Loucy (cell line): ENCODE measurements around the gene IL23A.
A peak's percentile ranks its signal among the peaks of the same experiment; 100 is the strongest.
"Not testable (repeated sequence)": the region's sequence is repeated elsewhere in the genome, so short reads cannot be mapped to it uniquely, and the experiment has no call there.

Source experiments
- H2AFZ ChIP-seq: fragments of 200-600 bp; sonication (generic); 2 replicates; pipeline ENCODE4 v1.6.0; 2016; ENCODE audit warnings: antibody characterized with exemption, mild to moderate bottlenecking, low read length, moderate library complexity
- H3F3A ChIP-seq: fragments of 200-600 bp; 2 replicates; pipeline ENCODE4 v1.6.0; 2016; ENCODE audit warnings: antibody characterized with exemption, low read depth, mild to moderate bottlenecking
- H3K27me3 ChIP-seq: fragments of 200-600 bp; sonication (generic); 2 replicates; pipeline ENCODE4 v1.6.1; 2014; ENCODE audit warnings: low read length, mild to moderate bottlenecking; ENCODE audit not compliant: insufficient read depth, poor library complexity, severe bottlenecking
- H3K36me3 ChIP-seq: fragments of 200-600 bp; sonication (generic); 2 replicates; pipeline ENCODE4 v1.6.1; 2016; ENCODE audit warnings: low read length; ENCODE audit not compliant: insufficient read depth
- H3K4me1 ChIP-seq: fragments of 200-600 bp; sonication (generic); 2 replicates; pipeline ENCODE4 v1.5.1; 2014; ENCODE audit warnings: low read length, mild to moderate bottlenecking; ENCODE audit not compliant: insufficient read depth, poor library complexity, severe bottlenecking
- H3K4me2 ChIP-seq: fragments of 200-600 bp; sonication (generic); 2 replicates; pipeline ENCODE4 v1.6.0; 2014; ENCODE audit warnings: antibody characterized with exemption, low read length, low read depth, mild to moderate bottlenecking; ENCODE audit not compliant: poor library complexity, severe bottlenecking
- H3K4me3 ChIP-seq: fragments of 200-600 bp; sonication (generic); 2 replicates; pipeline ENCODE4 v1.5.1; 2014; ENCODE audit warnings: low read length, mild to moderate bottlenecking, mixed read lengths; ENCODE audit not compliant: poor library complexity, severe bottlenecking
- H3K79me2 ChIP-seq: fragments of 200-600 bp; sonication (generic); 2 replicates; pipeline ENCODE4 v1.6.1; 2014; ENCODE audit warnings: low read length; ENCODE audit not compliant: insufficient read depth
- H3K9ac ChIP-seq: fragments of 200-600 bp; sonication (generic); 2 replicates; pipeline ENCODE4 v1.6.0; 2014; ENCODE audit warnings: mild to moderate bottlenecking, low read depth, low read length, moderate library complexity; ENCODE audit not compliant: poor library complexity, severe bottlenecking
- H3K9me2 ChIP-seq: fragments of 200-600 bp; sonication (generic); replicated peaks from 2 replicates; pipeline ENCODE4 v1.6.1; 2016; ENCODE audit warnings: low read depth, low read length, mixed read lengths
- H3K9me3 ChIP-seq: fragments of 200-600 bp; sonication (generic); 2 replicates; pipeline ENCODE4 v1.6.1; 2014; ENCODE audit warnings: mild to moderate bottlenecking, antibody characterized with exemption, low read length, low read depth; ENCODE audit not compliant: insufficient read depth
- H4K20me1 ChIP-seq: fragments of 200-600 bp; sonication (generic); 2 replicates; pipeline ENCODE4 v1.6.0; 2014; ENCODE audit warnings: antibody characterized with exemption, low read length, mild to moderate bottlenecking; ENCODE audit not compliant: insufficient read depth, poor library complexity, severe bottlenecking
- CTCF ChIP-seq: fragments of 200-600 bp; sonication (generic); conservative IDR thresholded peaks from 2 replicates; pipeline ENCODE4 v1.5.1; 2014; ENCODE audit warnings: mild to moderate bottlenecking, antibody characterized with exemption, low read length
- EZH2phosphoT487 ChIP-seq: fragments of 200-600 bp; IDR thresholded peaks from 2 replicates; pipeline ENCODE4 v1.6.1; 2018; ENCODE audit warnings: antibody characterized with exemption, mild to moderate bottlenecking, moderate library complexity, borderline replicate concordance

Gene IL23A

GRCh38 chr12:56334490-56334793 lies 4.2 kb upstream of the IL23A start:
- peak overlapping the region; percentile 94 for H3K4me2 ChIP-seq
- H2AFZ ChIP-seq: peak overlapping the region; percentile 57; the same call in 1 of the 2 replicates
- no peaks in the 10 kb centered on the region for H3K9me3 ChIP-seq
- no peaks in the 10 kb centered on the region for H3K9me2 ChIP-seq
- H3K27me3 ChIP-seq: no peaks in the 10 kb centered on the region
- peak overlapping the region; percentile 98 for H3K4me3 ChIP-seq
- H3K9ac ChIP-seq: peak overlapping the region; percentile 99
- H3K36me3 ChIP-seq: no peaks in the 10 kb centered on the region
- no peak for TF ChIP-seq CTCF
- no peak for TF ChIP-seq EZH2phosphoT487
- peaks cover 23% of the 10 kb centered on the region for H3K4me1 ChIP-seq
- H3K79me2 ChIP-seq: peaks cover 21% of the 10 kb centered on the region
- H3F3A ChIP-seq: no peaks in the 10 kb centered on the region
- no peaks in the 10 kb centered on the region for H4K20me1 ChIP-seq

- not testable (repeated sequence) for H4K20me1 ChIP-seq, H2AFZ ChIP-seq, H3K36me3 ChIP-seq, H3K9me3 ChIP-seq, H3K4me3 ChIP-seq, H3K4me2 ChIP-seq, H3K9me2 ChIP-seq, H3K9ac ChIP-seq, H3K27me3 ChIP-seq, H3F3A ChIP-seq
- H3K4me1 ChIP-seq: peaks cover 23% of the 10 kb centered on the region
- peaks cover 21% of the 10 kb centered on the region for H3K79me2 ChIP-seq
Measured at GRCh38 chr12:56335527-56335926, 3.2 kb upstream of the IL23A start.

- Histone ChIP-seq H3K9ac (no peak overlapping the region), H3K4me2 (no peak overlapping the region), H3K4me1 (peaks cover 23% of the 10 kb centered on the region), H2AFZ (no peak overlapping the region), H3K9me3 (no peaks in the 10 kb centered on the region), H3K79me2 (peaks cover 21% of the 10 kb centered on the region), H4K20me1 (no peaks in the 10 kb centered on the region), H3K9me2 (no peaks in the 10 kb centered on the region), H3K4me3 (no peak overlapping the region), H3K27me3 (no peaks in the 10 kb centered on the region), H3F3A (no peaks in the 10 kb centered on the region), H3K36me3 (no peaks in the 10 kb centered on the region)
- TF ChIP-seq CTCF (no peak), EZH2phosphoT487 (no peak)
Measured at GRCh38 chr12:56336361-56337167, 2.1 kb upstream of the IL23A start.

GRCh38 chr12:56337753-56338251 lies 882 bp upstream of the IL23A start:
- Histone ChIP-seq H3K9ac (no peak overlapping the region), H2AFZ (no peak overlapping the region)

More at GRCh38 chr12:56337753-56338251, 882 bp upstream of the IL23A start:
- Histone ChIP-seq H3K36me3 (no peaks in the 10 kb centered on the region), H3K79me2 (peaks cover 12% of the 10 kb centered on the region), H3K9me3 (no peaks in the 10 kb centered on the region), H3K9me2 (no peaks in the 10 kb centered on the region), H3K4me3 (no peak overlapping the region), H3K4me1 (peaks cover 15% of the 10 kb centered on the region), H3F3A (no peaks in the 10 kb centered on the region), H3K4me2 (no peak overlapping the region), H4K20me1 (no peaks in the 10 kb centered on the region), H3K27me3 (no peaks in the 10 kb centered on the region)
- TF ChIP-seq EZH2phosphoT487 (no peak), CTCF (no peak)
